HepG2 (cell line): ENCODE results near the gene GNAZ. TPM values are rescaled to one million over a fixed set of nuclear protein-coding genes. Genes with fewer than 3 reads are reported as not detected.

Experiments used
- ATAC-seq: fragments of 200-7000 bp; cut with Tn5 transposase; 3 replicates; pipeline ENCODE4 v1.9.1; 2020; ENCODE audit warnings: mild to moderate bottlenecking, moderate library complexity
- BruUV-seq: library from RNA; stranded (reverse); fragments of 400-500 nt; replicated peaks from 2 replicates; lab custom pipeline; 2021; lab: Mats Ljungman, UMichigan
- CTCF ChIA-PET: fragments of 300-600 bp; formaldehyde crosslinking; extraction: SDS; loops from one replicate; lab custom pipeline; 2021; ENCODE audit warnings: low total read pairs, inconsistent platforms, low intra/inter-chr PET ratio; lab: Yijun Ruan, JAX
- POLR2A ChIA-PET: fragments of 350-600 bp; sonication (Branson Sonifier 250); formaldehyde crosslinking; loops from one replicate; lab custom pipeline; 2020; ENCODE audit warnings: antibody characterized with exemption, inconsistent platforms; lab: Yijun Ruan, JAX
- DNase-seq: peaks from one replicate; pipeline ENCODE4 v3.0.0-alpha.2; 2015; ENCODE audit warnings: low spot score
- FAIRE-seq: peaks from 3 replicates; lab custom pipeline; 2011; peaks lifted over from hg19 to GRCh38; lab: Jason Lieb, UNC
- H2AFZ ChIP-seq: one replicate; pipeline ENCODE4 v1.6.1; 2011; ENCODE audit warnings: low read length, inconsistent platforms
- H3K27ac ChIP-seq: fragments of 300-600 bp; 3 replicates; pipeline ENCODE4 v1.8.0; 2011; ENCODE audit warnings: mixed run types, mild to moderate bottlenecking, mixed read lengths, low read length, inconsistent platforms; ENCODE audit not compliant: insufficient read depth; ENCODE audit errors: extremely low read length
- H3K27me3 ChIP-seq, 2 experiments: fragments of 200-600 bp in 1 of 2; 2 replicates in 1 of 2; 3 replicates in 1 of 2; pipeline versions ENCODE4 v1.6.0 to v1.8.0; 2011; ENCODE audit warnings: low read length in 2 of 2, mild to moderate bottlenecking in 2 of 2, moderate library complexity in 2 of 2, inconsistent platforms in 1 of 2; ENCODE audit not compliant: insufficient read depth in 2 of 2, control insufficient read depth in 1 of 2
- H3K36me3 ChIP-seq, 2 experiments: fragments of 200-600 bp in 1 of 2; replicated peaks in 1 of 2; 2 replicates in 1 of 2; 3 replicates in 1 of 2; pipeline versions ENCODE4 v1.5.1 to v1.8.0; 2011; ENCODE audit warnings: low read length in 2 of 2, inconsistent platforms in 1 of 2; ENCODE audit not compliant: insufficient read depth in 2 of 2, control insufficient read depth in 1 of 2
- H3K4me1 ChIP-seq: 2 replicates; pipeline ENCODE4 v1.5.1; 2012; ENCODE audit warnings: low read length, inconsistent platforms; ENCODE audit not compliant: insufficient read depth
- H3K4me2 ChIP-seq: 2 replicates; pipeline ENCODE4 v1.6.0; 2011; ENCODE audit warnings: low read depth, low read length, inconsistent platforms
- H3K4me3 ChIP-seq, 3 experiments: fragments of 200-600 bp in 1 of 3; sonication (generic), shearing (Covaris generic) in 1 of 3; replicated peaks in 1 of 3; 2 replicates each; pipeline ENCODE4 v1.5.1; 2011 to 2016; ENCODE audit warnings: low read length in 3 of 3, inconsistent platforms in 2 of 3, low read depth in 2 of 3, mild to moderate bottlenecking in 2 of 3, control low read depth in 1 of 3, mixed read lengths in 1 of 3; ENCODE audit not compliant: insufficient read depth in 1 of 3
- H3K79me2 ChIP-seq: one replicate; pipeline ENCODE4 v1.6.1; 2011; ENCODE audit warnings: low read length, inconsistent platforms; ENCODE audit not compliant: insufficient read depth
- H3K9ac ChIP-seq: 2 replicates; pipeline ENCODE4 v1.6.0; 2011; ENCODE audit warnings: mild to moderate bottlenecking, low read depth, low read length, inconsistent platforms; ENCODE audit not compliant: insufficient read depth
- H3K9me3 ChIP-seq: 2 replicates; pipeline ENCODE4 v1.5.1; 2012; ENCODE audit warnings: mild to moderate bottlenecking, low read length
- H4K20me1 ChIP-seq: 2 replicates; pipeline ENCODE4 v1.6.0; 2011; ENCODE audit warnings: inconsistent platforms, mild to moderate bottlenecking, low read length, moderate library complexity; ENCODE audit not compliant: insufficient read depth
- CC2D1A ChIP-seq: sonication (generic); formaldehyde crosslinking; IDR thresholded peaks from 2 replicates; pipeline ENCODE4 v1.8.1; 2023; ENCODE audit warnings: mild to moderate bottlenecking, missing genetic modification reagents
- HOXD1 ChIP-seq: sonication (generic); formaldehyde crosslinking; IDR thresholded peaks from 2 replicates; pipeline ENCODE4 v1.5.0; 2020; ENCODE audit warnings: missing genetic modification reagents
- ZBTB3 ChIP-seq: sonication (generic); formaldehyde crosslinking; IDR thresholded peaks from 2 replicates; pipeline ENCODE4 v1.4.0; 2020; ENCODE audit warnings: low read depth, mild to moderate bottlenecking, moderate library complexity, missing genetic modification reagents, borderline replicate concordance
- ZKSCAN8 ChIP-seq: IDR thresholded peaks from 2 replicates; pipeline ENCODE4 v1.6.1; 2016; ENCODE audit warnings: borderline replicate concordance, missing genetic modification reagents, missing compliant biosample characterization
- WGBS: methylation state at CpG from one replicate; pipeline ENCODE4 v1.1.6; 2017; ENCODE audit warnings: low lambda C conversion rate; 5-methylcytosine and 5-hydroxymethylcytosine counted together
- in situ Hi-C: cut with HindIII; loops from 2 replicates; pipeline ENCODE4 v1.10.0; 2017; ENCODE audit warnings: low pct_unique_long_range_greater_than_20kb; ENCODE audit not compliant: extremely low pct_ligation_motif_present
- intact Hi-C: fragments of 100-400 bp; cut with micrococcal nuclease; formaldehyde crosslinking; loops from one replicate; pipeline ENCODE4 v1.10.0; 2022; ENCODE audit not compliant: unreplicated experiment
- polyA plus RNA-seq, 8 experiments: library from polyadenylated mRNA; depleted of rRNA in 3 of 8; stranded (reverse) in 7 of 8; unstranded in 1 of 8; fragments of >200 nt; fragmentation: Illumina TruSeq in 4 of 8; extraction: Trizol in 4 of 8; gene quantifications; 2 replicates each; pipeline versions ENCODE4 v1.2.1 to v1.2.3, GENCODE V29; 2011 to 2016; ENCODE audit warnings: low read depth in 4 of 8, missing spikeins in 1 of 8, mixed read lengths in 1 of 8; ENCODE audit not compliant: insufficient read depth in 1 of 8
- total RNA-seq, 5 experiments: library from RNA; depleted of rRNA; stranded (reverse); fragments of >200 nt; fragmentation: Illumina TruSeq; extraction: Trizol; gene quantifications; 2 replicates each; pipeline ENCODE4 v1.2.3, GENCODE V29; 2016; ENCODE audit warnings: low read depth in 1 of 5
- TF ChIP-seq, protein P1 (sequence below): sonication (generic); formaldehyde crosslinking; IDR thresholded peaks from 2 replicates; pipeline ENCODE4 v1.4.0; 2020; ENCODE audit warnings: missing genetic modification reagents, mild to moderate bottlenecking, borderline replicate concordance
- TF ChIP-seq, protein P2 (sequence below): sonication (generic); formaldehyde crosslinking; IDR thresholded peaks from 2 replicates; pipeline ENCODE4 v1.5.0; 2020; ENCODE audit warnings: mild to moderate bottlenecking, missing genetic modification reagents
- TF ChIP-seq, protein P3 (sequence below), 2 experiments: fragments of 450-650 bp in 1 of 2; sonication (generic) in 1 of 2; formaldehyde crosslinking in 1 of 2; IDR thresholded peaks; 2 replicates each; pipeline versions ENCODE4 v1.6.1 to v1.8.0; 2016 to 2022; ENCODE audit warnings: antibody characterized with exemption in 1 of 2, mild to moderate bottlenecking in 1 of 2, missing genetic modification reagents in 1 of 2
- TF ChIP-seq, protein P4 (sequence below): sonication (generic); formaldehyde crosslinking; IDR thresholded peaks from 2 replicates; pipeline ENCODE4 v1.4.0; 2020; ENCODE audit warnings: low read depth, mild to moderate bottlenecking, missing genetic modification reagents

GNAZ gene
- total and polyA plus RNA-seq, 2 of the 13 experiments (the other 11 are each of a cell fraction or from before 2014, with no cell fraction given), result 11.4 to 22.3 TPM

DNA sequence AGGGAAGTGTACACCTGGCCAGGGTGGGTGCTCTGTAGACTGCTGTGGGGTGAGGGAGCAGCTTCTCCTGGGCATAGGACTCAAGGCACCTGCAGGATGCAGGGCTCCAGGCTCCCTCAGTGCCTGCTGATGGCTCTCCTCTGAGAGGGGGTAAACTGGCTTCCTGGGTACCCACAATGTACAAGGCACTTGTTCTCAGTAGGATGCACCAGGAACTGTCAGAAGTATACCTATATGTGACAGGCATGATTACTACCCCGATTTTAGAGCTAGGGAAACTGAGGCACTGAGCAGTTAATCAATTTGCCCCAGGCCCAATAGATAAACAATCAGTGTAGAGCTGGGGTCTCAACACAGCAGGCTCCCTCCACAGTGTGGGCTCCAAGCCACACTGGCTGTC lies 31.4 kb upstream of the GNAZ start (continued):
- TF ChIP-seq, protein P1, sequence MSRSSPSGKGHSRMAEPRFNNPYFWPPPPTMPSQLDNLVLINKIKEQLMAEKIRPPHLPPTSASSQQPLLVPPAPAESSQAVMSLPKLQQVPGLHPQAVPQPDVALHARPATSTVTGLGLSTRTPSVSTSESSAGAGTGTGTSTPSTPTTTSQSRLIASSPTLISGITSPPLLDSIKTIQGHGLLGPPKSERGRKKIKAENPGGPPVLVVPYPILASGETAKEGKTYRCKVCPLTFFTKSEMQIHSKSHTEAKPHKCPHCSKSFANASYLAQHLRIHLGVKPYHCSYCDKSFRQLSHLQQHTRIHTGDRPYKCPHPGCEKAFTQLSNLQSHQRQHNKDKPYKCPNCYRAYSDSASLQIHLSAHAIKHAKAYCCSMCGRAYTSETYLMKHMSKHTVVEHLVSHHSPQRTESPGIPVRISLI (CRISPR knock-in tag), result no peak
- no peak for TF ChIP-seq CC2D1A
- TF ChIP-seq, protein P2, sequence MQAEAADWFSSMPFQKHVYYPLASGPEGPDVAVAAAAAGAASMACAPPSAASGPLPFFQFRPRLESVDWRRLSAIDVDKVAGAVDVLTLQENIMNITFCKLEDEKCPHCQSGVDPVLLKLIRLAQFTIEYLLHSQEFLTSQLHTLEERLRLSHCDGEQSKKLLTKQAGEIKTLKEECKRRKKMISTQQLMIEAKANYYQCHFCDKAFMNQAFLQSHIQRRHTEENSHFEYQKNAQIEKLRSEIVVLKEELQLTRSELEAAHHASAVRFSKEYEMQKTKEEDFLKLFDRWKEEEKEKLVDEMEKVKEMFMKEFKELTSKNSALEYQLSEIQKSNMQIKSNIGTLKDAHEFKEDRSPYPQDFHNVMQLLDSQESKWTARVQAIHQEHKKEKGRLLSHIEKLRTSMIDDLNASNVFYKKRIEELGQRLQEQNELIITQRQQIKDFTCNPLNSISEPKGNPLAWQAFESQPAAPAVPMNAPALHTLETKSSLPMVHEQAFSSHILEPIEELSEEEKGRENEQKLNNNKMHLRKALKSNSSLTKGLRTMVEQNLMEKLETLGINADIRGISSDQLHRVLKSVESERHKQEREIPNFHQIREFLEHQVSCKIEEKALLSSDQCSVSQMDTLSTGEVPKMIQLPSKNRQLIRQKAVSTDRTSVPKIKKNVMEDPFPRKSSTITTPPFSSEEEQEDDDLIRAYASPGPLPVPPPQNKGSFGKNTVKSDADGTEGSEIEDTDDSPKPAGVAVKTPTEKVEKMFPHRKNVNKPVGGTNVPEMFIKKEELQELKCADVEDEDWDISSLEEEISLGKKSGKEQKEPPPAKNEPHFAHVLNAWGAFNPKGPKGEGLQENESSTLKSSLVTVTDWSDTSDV (CRISPR knock-in tag), result no peak

DNA sequence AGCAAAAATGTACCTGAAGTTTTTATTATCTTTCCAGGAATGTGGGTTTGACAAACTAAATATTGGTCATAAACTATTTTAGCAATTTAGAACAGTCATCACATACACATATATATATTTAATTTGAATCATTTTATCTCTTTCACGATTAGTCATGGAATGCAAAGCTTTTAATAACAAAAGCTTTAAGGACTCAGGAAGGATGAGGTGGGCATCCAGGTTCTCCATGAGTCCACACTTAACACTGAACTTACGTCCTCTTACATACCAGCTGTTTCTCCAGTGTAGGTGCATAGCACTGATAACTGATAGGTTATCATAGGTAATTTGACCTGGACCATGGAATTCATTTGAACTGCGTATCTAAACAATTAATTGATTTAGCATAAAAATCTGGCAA lies 28.1 kb upstream of the GNAZ start:
- intact Hi-C loops, result no loop called here
- ChIA-PET CTCF (no interaction called here), POLR2A (no interaction called here)
- 10% methylated on average over 3 of the region's 3 CpGs for WGBS
- no peak for FAIRE-seq
- H3K9ac ChIP-seq, result no peak overlapping the region
- no peaks in the 10 kb centered on the region for H3K36me3 ChIP-seq
- peaks cover 9% of the 10 kb centered on the region for H3K4me1 ChIP-seq
- H3K4me3 ChIP-seq, result no peak overlapping the region
- peaks cover 13% of the 10 kb centered on the region for H3K9me3 ChIP-seq
- H3K4me2 ChIP-seq, result no peak overlapping the region
- H3K27ac ChIP-seq, result no peak overlapping the region
- no peak for DNase-seq
- H2AFZ ChIP-seq, result no peak overlapping the region
- H3K79me2 ChIP-seq, result no peaks in the 10 kb centered on the region
- H3K27me3 ChIP-seq, result peaks cover 2 to 18% of the 10 kb centered on the region in 2 experiments; a peak in 2 of 5 replicates
- H4K20me1 ChIP-seq, result no peaks in the 10 kb centered on the region
- in situ Hi-C loops, result no loop called here
- no TSS peak for BruUV-seq
- ATAC-seq, result no peak
- TF ChIP-seq, protein P3, sequence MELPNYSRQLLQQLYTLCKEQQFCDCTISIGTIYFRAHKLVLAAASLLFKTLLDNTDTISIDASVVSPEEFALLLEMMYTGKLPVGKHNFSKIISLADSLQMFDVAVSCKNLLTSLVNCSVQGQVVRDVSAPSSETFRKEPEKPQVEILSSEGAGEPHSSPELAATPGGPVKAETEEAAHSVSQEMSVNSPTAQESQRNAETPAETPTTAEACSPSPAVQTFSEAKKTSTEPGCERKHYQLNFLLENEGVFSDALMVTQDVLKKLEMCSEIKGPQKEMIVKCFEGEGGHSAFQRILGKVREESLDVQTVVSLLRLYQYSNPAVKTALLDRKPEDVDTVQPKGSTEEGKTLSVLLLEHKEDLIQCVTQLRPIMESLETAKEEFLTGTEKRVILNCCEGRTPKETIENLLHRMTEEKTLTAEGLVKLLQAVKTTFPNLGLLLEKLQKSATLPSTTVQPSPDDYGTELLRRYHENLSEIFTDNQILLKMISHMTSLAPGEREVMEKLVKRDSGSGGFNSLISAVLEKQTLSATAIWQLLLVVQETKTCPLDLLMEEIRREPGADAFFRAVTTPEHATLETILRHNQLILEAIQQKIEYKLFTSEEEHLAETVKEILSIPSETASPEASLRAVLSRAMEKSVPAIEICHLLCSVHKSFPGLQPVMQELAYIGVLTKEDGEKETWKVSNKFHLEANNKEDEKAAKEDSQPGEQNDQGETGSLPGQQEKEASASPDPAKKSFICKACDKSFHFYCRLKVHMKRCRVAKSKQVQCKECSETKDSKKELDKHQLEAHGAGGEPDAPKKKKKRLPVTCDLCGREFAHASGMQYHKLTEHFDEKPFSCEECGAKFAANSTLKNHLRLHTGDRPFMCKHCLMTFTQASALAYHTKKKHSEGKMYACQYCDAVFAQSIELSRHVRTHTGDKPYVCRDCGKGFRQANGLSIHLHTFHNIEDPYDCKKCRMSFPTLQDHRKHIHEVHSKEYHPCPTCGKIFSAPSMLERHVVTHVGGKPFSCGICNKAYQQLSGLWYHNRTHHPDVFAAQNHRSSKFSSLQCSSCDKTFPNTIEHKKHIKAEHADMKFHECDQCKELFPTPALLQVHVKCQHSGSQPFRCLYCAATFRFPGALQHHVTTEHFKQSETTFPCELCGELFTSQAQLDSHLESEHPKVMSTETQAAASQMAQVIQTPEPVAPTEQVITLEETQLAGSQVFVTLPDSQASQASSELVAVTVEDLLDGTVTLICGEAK (IDR thresholded peaks at IDR 0.05), result no peak
- TF ChIP-seq, protein P3 (CRISPR knock-in tag; IDR thresholded peaks at IDR 0.05), result no peak
- TF ChIP-seq ZBTB3 (CRISPR knock-in tag) (no peak), HOXD1 (no peak), ZKSCAN8 (CRISPR knock-in tag) (no peak)
- TF ChIP-seq, protein P4, sequence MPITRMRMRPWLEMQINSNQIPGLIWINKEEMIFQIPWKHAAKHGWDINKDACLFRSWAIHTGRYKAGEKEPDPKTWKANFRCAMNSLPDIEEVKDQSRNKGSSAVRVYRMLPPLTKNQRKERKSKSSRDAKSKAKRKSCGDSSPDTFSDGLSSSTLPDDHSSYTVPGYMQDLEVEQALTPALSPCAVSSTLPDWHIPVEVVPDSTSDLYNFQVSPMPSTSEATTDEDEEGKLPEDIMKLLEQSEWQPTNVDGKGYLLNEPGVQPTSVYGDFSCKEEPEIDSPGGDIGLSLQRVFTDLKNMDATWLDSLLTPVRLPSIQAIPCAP (CRISPR knock-in tag), result no peak
